CD14-positive monocyte (primary cell): Measurements from ENCODE around the gene SMURF1. TPM values are rescaled to one million over a fixed set of nuclear protein-coding genes. Genes with fewer than 3 reads are reported as not detected.
"Not testable (repeated sequence)": the region's sequence is repeated elsewhere in the genome, so short reads cannot be mapped to it uniquely, and the experiment has no call there.

Experiments
- DNase-seq, 3 donors: peaks; one replicate each; pipeline ENCODE4 v3.0.0-alpha.2; 2011 to 2022
- H2AFZ ChIP-seq: 2 replicates; pipeline ENCODE4 v1.6.0; 2012; ENCODE audit warnings: mild to moderate bottlenecking, low read depth, low read length, inconsistent platforms; ENCODE audit not compliant: insufficient read depth, poor library complexity, severe bottlenecking
- H3K27ac ChIP-seq, 2 donors: 1 replicate in 1 of 2; 2 replicates in 1 of 2; pipeline ENCODE4 v1.5.1; 2012 to 2013; ENCODE audit warnings: low read length in 2 of 2, control low read depth in 1 of 2, inconsistent platforms in 1 of 2, low read depth in 1 of 2, mild to moderate bottlenecking in 1 of 2
- H3K27me3 ChIP-seq, 2 donors: one replicate each; pipeline versions ENCODE4 v1.6.0 to v1.6.1; 2011 to 2013; ENCODE audit warnings: low read length in 2 of 2; ENCODE audit not compliant: control insufficient read depth in 2 of 2, insufficient read depth in 2 of 2
- H3K36me3 ChIP-seq, 2 donors: replicated peaks in 1 of 2; 1 replicate in 1 of 2; 2 replicates in 1 of 2; pipeline versions ENCODE4 v1.5.1 to v1.6.1; 2012 to 2013; ENCODE audit warnings: low read length in 2 of 2, control low read depth in 1 of 2, inconsistent platforms in 1 of 2, mild to moderate bottlenecking in 1 of 2; ENCODE audit not compliant: insufficient read depth in 2 of 2, control insufficient read depth in 1 of 2
- H3K4me1 ChIP-seq, 2 donors: 1 replicate in 1 of 2; 2 replicates in 1 of 2; pipeline versions ENCODE4 v1.5.1 to v1.6.1; 2012 to 2013; ENCODE audit warnings: low read length in 2 of 2, control low read depth in 1 of 2, inconsistent platforms in 1 of 2, mild to moderate bottlenecking in 1 of 2, moderate library complexity in 1 of 2; ENCODE audit not compliant: insufficient read depth in 2 of 2, control insufficient read depth in 1 of 2
- H3K4me2 ChIP-seq: replicated peaks from 2 replicates; pipeline ENCODE3; 2012; ENCODE audit warnings: low read length, moderate library complexity, mild to moderate bottlenecking; ENCODE audit not compliant: poor library complexity, severe bottlenecking; ENCODE audit errors: extremely low read depth
- H3K4me3 ChIP-seq, 3 experiments: fragments of 200-600 bp in 1 of 3; sonication (generic) in 1 of 3; replicated peaks in 1 of 3; 1 replicate in 2 of 3; 2 replicates in 1 of 3; pipeline ENCODE4 v1.5.1; 2011 to 2013; ENCODE audit warnings: low read length in 3 of 3, mild to moderate bottlenecking in 3 of 3, control low read depth in 2 of 3, low read depth in 2 of 3, inconsistent platforms in 1 of 3, moderate library complexity in 1 of 3
- H3K79me2 ChIP-seq: 2 replicates; pipeline ENCODE4 v1.6.0; 2012; ENCODE audit warnings: mild to moderate bottlenecking, control low read depth, inconsistent platforms, low read length, moderate library complexity; ENCODE audit not compliant: insufficient read depth
- H3K9ac ChIP-seq: 2 replicates; pipeline ENCODE4 v1.6.0; 2017; ENCODE audit warnings: low read length, mild to moderate bottlenecking; ENCODE audit not compliant: insufficient read depth, poor library complexity, severe bottlenecking
- H3K9me3 ChIP-seq, 2 donors: replicated peaks in 1 of 2; 1 replicate in 1 of 2; 2 replicates in 1 of 2; pipeline versions ENCODE4 v1.5.1 to v1.6.1; 2012 to 2013; ENCODE audit warnings: low read length in 2 of 2, control low read depth in 1 of 2; ENCODE audit not compliant: control insufficient read depth in 1 of 2, insufficient read depth in 1 of 2
- H4K20me1 ChIP-seq: 2 replicates; pipeline ENCODE4 v1.6.0; 2012; ENCODE audit warnings: mild to moderate bottlenecking, low read length, control low read depth, moderate library complexity; ENCODE audit not compliant: insufficient read depth
- H3K27ac Mint-ChIP-seq, 7 donors: one replicate each; pipeline ENCODE4 v1.8.0; 2020; ENCODE audit warnings: mild to moderate bottlenecking in 7 of 7, mixed read lengths in 7 of 7, moderate library complexity in 6 of 7, inconsistent platforms in 2 of 7
- H3K27me3 Mint-ChIP-seq, 3 donors: one replicate each; pipeline ENCODE4 v1.8.0; 2021 to 2022; ENCODE audit warnings: low read depth in 3 of 3, mild to moderate bottlenecking in 3 of 3, mixed read lengths in 3 of 3, moderate library complexity in 3 of 3, inconsistent platforms in 1 of 3
- H3K36me3 Mint-ChIP-seq, 2 donors: one replicate each; pipeline ENCODE4 v1.8.0; 2020; ENCODE audit warnings: mixed read lengths in 2 of 2, inconsistent platforms in 1 of 2, mild to moderate bottlenecking in 1 of 2
- H3K4me1 Mint-ChIP-seq: one replicate; pipeline ENCODE4 v1.8.0; 2020; ENCODE audit warnings: mild to moderate bottlenecking, mixed read lengths
- H3K4me3 Mint-ChIP-seq, 2 donors: one replicate each; pipeline ENCODE4 v1.8.0; 2020; ENCODE audit warnings: mild to moderate bottlenecking in 2 of 2, mixed read lengths in 2 of 2, moderate library complexity in 1 of 2
- H3K9me3 Mint-ChIP-seq, 7 donors: one replicate each; pipeline ENCODE4 v1.8.0; 2020 to 2022; ENCODE audit warnings: mixed read lengths in 7 of 7, mild to moderate bottlenecking in 6 of 7, moderate library complexity in 6 of 7, inconsistent platforms in 2 of 7
- WGBS: methylation state at CpG from one replicate; pipeline ENCODE4 v1.1.5; 2013; ENCODE audit warnings: missing lambda C conversion rate; ENCODE audit not compliant: insufficient coverage; 5-methylcytosine and 5-hydroxymethylcytosine counted together
- intact Hi-C, 2 donors: fragments of 100-400 bp; cut with micrococcal nuclease; formaldehyde crosslinking; loops; one replicate each; pipeline versions ENCODE4 v1.15.0 to v1.15.1; 2023
- polyA plus RNA-seq, 3 donors: library from polyadenylated mRNA; depleted of rRNA in 1 of 3; unstranded in 2 of 3; stranded (reverse) in 1 of 3; fragments of 300-500 nt in 2 of 3; fragments of >200 nt in 1 of 3; fragmentation: Illumina TruSeq in 2 of 3; gene quantifications; 1 replicate in 2 of 3; 2 replicates in 1 of 3; pipeline ENCODE4 v1.2.3, GENCODE V29; 2012 to 2021
- TF ChIP-seq, protein P1 (sequence below): fragments of 200-600 bp; IDR thresholded peaks from one replicate; pipeline ENCODE4 v1.8.0; 2022; ENCODE audit warnings: antibody characterized with exemption, mild to moderate bottlenecking

Gene SMURF1
- polyA plus RNA-seq, 3 donors, result 0.48 to 15.8 (median 1.6) TPM

DNA sequence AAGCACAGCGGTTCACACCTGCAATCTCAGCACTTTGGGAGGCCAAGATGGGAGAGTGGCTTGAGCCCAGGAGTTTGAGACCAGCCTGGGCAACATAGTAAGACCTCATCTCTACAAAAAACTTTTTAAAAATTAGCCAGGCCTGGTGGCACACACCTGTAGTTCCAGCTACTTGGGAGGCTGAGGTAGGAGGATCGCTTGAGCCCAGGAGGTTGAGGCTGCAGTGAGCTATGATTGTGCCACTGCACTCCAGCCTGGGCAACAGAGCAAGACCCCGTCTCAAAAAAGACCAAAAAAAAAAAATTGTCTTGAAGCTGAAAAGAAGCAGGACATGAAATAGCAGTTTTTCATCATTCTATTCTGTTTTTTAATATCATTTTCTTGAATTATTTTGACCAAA, 99.0 kb downstream of the SMURF1 start:
- WGBS, result no CpG with 5 or more reads among the region's 3 CpGs
- H3K9me3 ChIP-seq, DNase-seq, intact Hi-C loops, H3K9ac ChIP-seq, H2AFZ ChIP-seq, H3K4me2 ChIP-seq, H3K27me3 ChIP-seq, H3K4me1 Mint-ChIP-seq, H3K4me3 ChIP-seq, H3K27me3 Mint-ChIP-seq, H3K27ac ChIP-seq, H3K4me3 Mint-ChIP-seq, H3K9me3 Mint-ChIP-seq, H3K79me2 ChIP-seq, H3K4me1 ChIP-seq: not testable (repeated sequence)
- Mint-ChIP-seq H3K27ac (peak overlapping the region in 1 of 7 donors; percentile 20), H3K36me3 (peaks cover 79 to 100% of the 10 kb centered on the region in 2 donors)
- Histone ChIP-seq H3K36me3 (peaks cover 79 to 100% of the 10 kb centered on the region in 2 donors), H4K20me1 (peaks cover 23% of the 10 kb centered on the region)

DNA sequence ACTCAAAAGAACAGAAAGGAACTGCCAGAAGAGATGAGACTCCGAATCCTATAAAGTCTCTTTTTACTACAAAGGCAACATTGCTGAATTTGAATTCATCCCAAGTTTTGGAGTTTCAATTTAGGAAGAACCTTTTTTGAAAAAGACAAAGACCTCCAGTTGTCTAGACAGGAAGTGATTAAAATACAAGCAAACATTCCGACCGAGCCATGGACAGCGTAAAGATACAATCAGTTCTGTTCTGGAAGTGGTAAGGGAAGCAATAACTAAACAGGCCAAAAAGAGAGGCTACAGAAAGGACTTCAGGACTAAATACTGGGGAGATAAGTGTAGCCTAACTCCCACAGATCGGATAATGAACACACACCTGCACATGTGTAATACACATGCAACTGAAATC, 101.0 kb downstream of the SMURF1 start:
- H3K4me2 ChIP-seq, result no peak overlapping the region

More for the DNA sequence above, 101.0 kb downstream of the SMURF1 start:
- peaks cover 78 to 100% of the 10 kb centered on the region in 2 donors for H3K36me3 ChIP-seq
- Mint-ChIP-seq H3K27me3 (peaks cover 0 to 5% (median 0%) of the 10 kb centered on the region in 3 donors), H3K9me3 (no peaks in the 10 kb centered on the region), H3K4me3 (no peak overlapping the region), H3K36me3 (peaks cover 78 to 97% of the 10 kb centered on the region in 2 donors), H3K27ac (no peak overlapping the region), H3K4me1 (no peaks in the 10 kb centered on the region)
- no peaks in the 10 kb centered on the region for H3K79me2 ChIP-seq
- TF ChIP-seq, protein P1, sequence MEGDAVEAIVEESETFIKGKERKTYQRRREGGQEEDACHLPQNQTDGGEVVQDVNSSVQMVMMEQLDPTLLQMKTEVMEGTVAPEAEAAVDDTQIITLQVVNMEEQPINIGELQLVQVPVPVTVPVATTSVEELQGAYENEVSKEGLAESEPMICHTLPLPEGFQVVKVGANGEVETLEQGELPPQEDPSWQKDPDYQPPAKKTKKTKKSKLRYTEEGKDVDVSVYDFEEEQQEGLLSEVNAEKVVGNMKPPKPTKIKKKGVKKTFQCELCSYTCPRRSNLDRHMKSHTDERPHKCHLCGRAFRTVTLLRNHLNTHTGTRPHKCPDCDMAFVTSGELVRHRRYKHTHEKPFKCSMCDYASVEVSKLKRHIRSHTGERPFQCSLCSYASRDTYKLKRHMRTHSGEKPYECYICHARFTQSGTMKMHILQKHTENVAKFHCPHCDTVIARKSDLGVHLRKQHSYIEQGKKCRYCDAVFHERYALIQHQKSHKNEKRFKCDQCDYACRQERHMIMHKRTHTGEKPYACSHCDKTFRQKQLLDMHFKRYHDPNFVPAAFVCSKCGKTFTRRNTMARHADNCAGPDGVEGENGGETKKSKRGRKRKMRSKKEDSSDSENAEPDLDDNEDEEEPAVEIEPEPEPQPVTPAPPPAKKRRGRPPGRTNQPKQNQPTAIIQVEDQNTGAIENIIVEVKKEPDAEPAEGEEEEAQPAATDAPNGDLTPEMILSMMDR, result no peak
- H3K27me3 ChIP-seq, result no peaks in the 10 kb centered on the region
- no peaks in the 10 kb centered on the region for H3K4me1 ChIP-seq
- H3K4me3 ChIP-seq, result no peak overlapping the region
- no peak overlapping the region for H2AFZ ChIP-seq
- no peak overlapping the region for H3K9ac ChIP-seq
- DNase-seq, result no peak
- WGBS, result 69% methylated on average over 3 of the region's 5 CpGs
- no peaks in the 10 kb centered on the region for H3K9me3 ChIP-seq
- H3K27ac ChIP-seq, result no peak overlapping the region
- intact Hi-C loops, result no loop called here
- peaks cover 27% of the 10 kb centered on the region for H4K20me1 ChIP-seq
